Measurements from ENCODE around the gene SPIN1. TPM values are rescaled to one million over a fixed set of nuclear protein-coding genes. Genes with fewer than 3 reads are reported as not detected.

Gene SPIN1
- total and polyA plus RNA-seq, 2 experiments from 2014 or later = 49.0 to 158 TPM

- DNase-seq (ENCODE audit: low spot score) (no peak), ATAC-seq (no peak)
- 0 out of 2 replicates have a peak, but pooled peaks cover 3% of the 10 kb centered on the region for H3K4me1 ChIP-seq (ENCODE audit: insufficient read depth)
- H3K27me3 ChIP-seq (ENCODE audit: insufficient read depth) = no peaks in the 10 kb centered on the region
- peaks cover 6% of the 10 kb centered on the region for H3K27me3 Mint-ChIP-seq (ENCODE audit: insufficient read depth, low read depth, poor library complexity)
- no peak overlapping the region for H3K4me2 ChIP-seq
- peaks cover 9% of the 10 kb centered on the region for H3K4me1 Mint-ChIP-seq
- TF ChIP-seq, protein P1, sequence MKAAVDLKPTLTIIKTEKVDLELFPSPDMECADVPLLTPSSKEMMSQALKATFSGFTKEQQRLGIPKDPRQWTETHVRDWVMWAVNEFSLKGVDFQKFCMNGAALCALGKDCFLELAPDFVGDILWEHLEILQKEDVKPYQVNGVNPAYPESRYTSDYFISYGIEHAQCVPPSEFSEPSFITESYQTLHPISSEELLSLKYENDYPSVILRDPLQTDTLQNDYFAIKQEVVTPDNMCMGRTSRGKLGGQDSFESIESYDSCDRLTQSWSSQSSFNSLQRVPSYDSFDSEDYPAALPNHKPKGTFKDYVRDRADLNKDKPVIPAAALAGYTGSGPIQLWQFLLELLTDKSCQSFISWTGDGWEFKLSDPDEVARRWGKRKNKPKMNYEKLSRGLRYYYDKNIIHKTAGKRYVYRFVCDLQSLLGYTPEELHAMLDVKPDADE (IDR thresholded peaks at IDR 0.05) = no peak
- TF ChIP-seq EZH2phosphoT487 (IDR thresholded peaks at IDR 0.05; ENCODE audit: unreplicated experiment) (no peak), ZNF114 (CRISPR knock-in tag; IDR thresholded peaks at IDR 0.05) (no peak), NANOG (IDR thresholded peaks at IDR 0.05; ENCODE audit: borderline replicate concordance) (no peak), CTCF (conservative IDR thresholded peaks at IDR 0.05; ENCODE audit: low read depth in 2 of 2) (no peak), EZH2 (IDR thresholded peaks at IDR 0.05; ENCODE audit: low read depth, unreplicated experiment) (no peak), CREB1 (CRISPR knock-in tag; IDR thresholded peaks at IDR 0.05; ENCODE audit: low read depth) (no peak), ZNF331 (CRISPR knock-in tag; IDR thresholded peaks at IDR 0.05; ENCODE audit: low read depth) (no peak), STAT1 (IDR thresholded peaks at IDR 0.05; ENCODE audit: unreplicated experiment) (no peak), REST (IDR thresholded peaks at IDR 0.05; ENCODE audit: unreplicated experiment) (no peak), ZNF462 (CRISPR knock-in tag; IDR thresholded peaks at IDR 0.05) (no peak), POLR2AphosphoS5 (IDR thresholded peaks at IDR 0.05; ENCODE audit: low read depth) (no peak)
- H3K36me3 ChIP-seq (ENCODE audit: insufficient read depth) = no peaks in the 10 kb centered on the region
- H3K27ac Mint-ChIP-seq = no peak overlapping the region; the same call in 1 of the 2 replicates
- peaks cover 8% of the 10 kb centered on the region for H3K36me3 Mint-ChIP-seq (ENCODE audit: low read depth)
- H3K4me3 ChIP-seq = no peak overlapping the region
- H2AFZ ChIP-seq = no peak overlapping the region
- H4K20me1 ChIP-seq (replicated peaks; ENCODE audit: insufficient read depth) = no peaks in the 10 kb centered on the region
- no peaks in the 10 kb centered on the region for H3K9me2 ChIP-seq (ENCODE audit: insufficient read depth)
- H3K9me3 Mint-ChIP-seq = peaks cover 10% of the 10 kb centered on the region
- H3K79me2 ChIP-seq (replicated peaks; ENCODE audit: insufficient read depth) = no peaks in the 10 kb centered on the region
- no peak overlapping the region for H3K27ac ChIP-seq (ENCODE audit: low read depth)
- no peak overlapping the region for H3K4me3 Mint-ChIP-seq
- H3F3A ChIP-seq (replicated peaks; ENCODE audit: low read depth) = no peaks in the 10 kb centered on the region
Measured at GRCh38 chr9:88503845-88504764, 115.9 kb downstream of the SPIN1 start.
